Kidney capillary endothelial cell (primary cell): ENCODE results near the gene MAD1L1.
"Not testable (repeated sequence)": the region's sequence is repeated elsewhere in the genome, so short reads cannot be mapped to it uniquely, and the experiment has no call there.

Experiments used
- DNase-seq: peaks from one replicate; pipeline ENCODE4 v3.0.0-alpha.2; 2018; ENCODE audit warnings: low spot score

MAD1L1 gene

DNA sequence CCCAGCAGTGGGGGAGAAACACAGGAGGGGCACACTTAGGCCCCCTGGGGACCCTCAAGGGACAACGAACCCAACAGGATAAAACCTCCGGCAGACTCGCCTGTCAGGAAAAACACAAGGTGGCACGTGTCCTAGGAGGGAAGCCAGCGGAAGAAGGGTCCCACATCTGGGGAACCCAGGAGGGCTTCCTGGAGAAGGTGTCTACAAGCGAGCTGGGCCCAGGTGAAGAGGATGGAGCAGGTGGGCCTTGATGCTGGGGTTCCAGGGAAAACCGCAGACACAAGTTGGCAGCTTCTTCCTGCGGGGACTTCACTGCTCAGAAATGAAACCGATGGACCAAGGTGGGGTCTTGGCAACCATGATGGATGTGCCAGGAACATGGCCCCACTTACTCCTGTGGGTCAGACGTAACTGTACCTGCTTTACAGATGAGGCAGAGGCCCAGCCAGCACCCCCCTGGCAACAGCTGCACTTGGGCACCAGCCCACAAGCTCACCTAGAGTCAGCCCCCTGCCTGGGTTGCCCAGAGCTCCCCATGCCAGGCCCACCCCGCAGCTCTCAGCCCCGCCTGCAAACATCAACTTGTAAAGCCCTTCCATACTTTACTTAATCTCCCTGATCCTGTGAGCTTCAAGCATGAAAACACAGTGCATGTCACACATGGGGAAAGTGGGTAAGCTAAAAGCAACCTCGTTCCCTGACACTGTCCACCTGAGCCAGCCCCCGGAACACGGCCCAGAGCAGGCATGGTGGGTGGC is 337.7 kb downstream of the MAD1L1 start:
- DNase-seq, result no peak

DNA sequence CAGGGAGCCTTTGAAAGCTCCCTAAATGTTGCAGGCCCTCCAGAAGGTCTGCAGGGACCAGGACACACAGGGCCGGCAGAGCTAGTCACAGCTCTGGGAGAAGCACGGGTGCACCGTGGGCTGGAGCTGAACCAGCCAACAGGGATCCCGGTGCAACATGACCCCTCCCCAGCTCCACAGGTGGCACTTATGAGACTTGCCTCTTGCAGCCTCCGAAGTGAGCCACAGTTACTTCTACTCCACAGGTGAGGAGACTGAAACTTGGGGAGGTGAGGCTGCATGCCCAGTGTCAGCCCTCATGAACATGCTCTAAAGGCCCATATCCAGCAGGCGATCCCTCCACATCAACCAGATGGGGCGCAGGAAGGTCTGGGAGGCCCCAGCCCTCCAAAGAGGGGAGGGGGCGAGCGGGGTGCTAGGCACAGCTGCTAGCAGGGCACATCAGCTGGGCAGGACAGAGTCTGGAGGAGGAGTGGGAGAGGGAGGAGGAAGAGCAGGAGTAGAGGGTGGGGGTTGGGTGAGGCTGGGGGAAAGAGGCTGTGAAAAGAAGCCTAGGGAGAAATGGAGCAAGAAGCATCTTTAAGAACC is 338.3 kb downstream of the MAD1L1 start:
- no peak for DNase-seq

DNA sequence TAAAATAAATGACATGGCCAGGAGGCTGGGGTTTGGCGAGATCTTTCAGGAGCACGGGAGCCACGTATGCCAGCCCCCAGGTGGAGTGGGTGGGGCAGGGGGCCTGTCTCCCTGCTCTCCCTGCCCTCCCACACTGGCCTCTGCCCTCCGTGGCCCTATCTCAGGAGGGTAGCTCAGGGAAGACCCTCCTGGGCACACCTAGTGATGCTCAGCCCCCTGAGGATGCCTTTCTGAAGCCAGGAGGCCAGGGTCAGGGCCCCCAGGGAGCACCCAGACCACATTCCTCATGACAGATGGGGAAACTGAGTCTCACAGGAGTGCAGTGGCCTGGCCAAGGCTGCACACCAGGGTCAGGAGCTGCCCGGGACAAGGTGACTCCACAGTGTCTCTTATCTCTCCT is 339.3 kb downstream of the MAD1L1 start:
- no peak for DNase-seq

DNA sequence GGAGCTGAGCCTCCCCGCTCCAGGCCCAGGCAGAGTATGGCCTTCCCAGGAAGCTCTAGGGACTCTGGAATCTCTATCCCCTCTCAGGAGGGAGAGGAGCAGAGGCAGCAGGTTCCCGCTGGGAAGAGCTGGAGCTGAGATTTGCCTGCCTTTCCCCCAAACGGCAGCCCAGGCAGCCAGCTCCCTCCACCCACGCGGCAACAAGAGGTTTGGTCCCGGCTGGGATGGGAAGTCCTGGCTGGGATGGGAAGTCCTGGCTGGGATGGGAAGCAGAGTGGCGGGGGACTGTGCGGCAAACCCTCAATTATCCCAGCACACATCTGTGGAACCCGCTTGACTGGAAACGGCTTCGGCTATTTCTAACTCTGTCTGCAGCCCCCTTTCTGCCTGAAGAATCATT is 339.7 kb downstream of the MAD1L1 start:
- DNase-seq, result no peak

DNA sequence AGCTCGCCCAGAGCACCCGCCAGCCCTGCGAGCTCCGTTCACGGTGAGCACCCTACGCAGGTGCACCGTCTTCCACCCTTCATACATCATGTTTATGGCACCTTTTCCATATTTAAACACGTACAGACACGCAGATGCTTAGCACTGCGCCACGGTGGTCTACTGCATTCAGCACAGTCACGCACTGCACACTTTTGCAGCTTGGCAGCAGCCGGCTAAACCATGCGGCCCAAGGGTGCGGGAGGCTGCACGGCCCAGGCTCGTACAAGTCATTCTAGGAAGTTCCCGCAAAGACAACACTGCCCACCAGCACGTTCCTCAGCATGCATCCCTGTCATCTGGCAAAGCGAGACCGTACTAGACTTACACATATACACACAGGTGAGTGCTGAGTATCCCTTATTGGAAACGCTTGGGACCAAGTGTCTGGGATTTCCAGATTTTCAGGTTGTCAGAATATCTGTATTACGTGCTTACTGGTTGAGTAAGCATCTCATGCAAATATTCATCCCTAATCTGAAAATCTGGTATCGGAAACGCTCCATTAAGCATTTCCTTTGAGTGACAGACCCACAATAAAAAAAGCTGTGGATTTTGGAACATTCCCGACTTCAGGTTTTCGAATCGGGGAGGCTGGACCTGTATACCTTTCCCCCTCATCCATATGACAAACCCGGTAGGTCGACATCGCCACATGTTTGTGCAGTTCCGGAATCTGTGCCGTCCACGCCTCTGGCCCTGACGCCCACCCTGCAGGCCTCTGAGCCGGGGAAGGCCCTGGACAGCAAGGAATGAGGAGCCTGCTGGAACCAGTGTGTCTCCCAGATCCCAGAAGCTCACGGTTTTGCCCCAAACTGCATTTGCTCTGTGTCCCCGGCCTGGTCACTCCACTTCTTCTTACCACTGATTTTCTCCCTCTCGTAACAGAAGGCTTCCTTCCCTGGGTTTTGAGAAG is 340.5 kb downstream of the MAD1L1 start:
- DNase-seq, result no peak

DNA sequence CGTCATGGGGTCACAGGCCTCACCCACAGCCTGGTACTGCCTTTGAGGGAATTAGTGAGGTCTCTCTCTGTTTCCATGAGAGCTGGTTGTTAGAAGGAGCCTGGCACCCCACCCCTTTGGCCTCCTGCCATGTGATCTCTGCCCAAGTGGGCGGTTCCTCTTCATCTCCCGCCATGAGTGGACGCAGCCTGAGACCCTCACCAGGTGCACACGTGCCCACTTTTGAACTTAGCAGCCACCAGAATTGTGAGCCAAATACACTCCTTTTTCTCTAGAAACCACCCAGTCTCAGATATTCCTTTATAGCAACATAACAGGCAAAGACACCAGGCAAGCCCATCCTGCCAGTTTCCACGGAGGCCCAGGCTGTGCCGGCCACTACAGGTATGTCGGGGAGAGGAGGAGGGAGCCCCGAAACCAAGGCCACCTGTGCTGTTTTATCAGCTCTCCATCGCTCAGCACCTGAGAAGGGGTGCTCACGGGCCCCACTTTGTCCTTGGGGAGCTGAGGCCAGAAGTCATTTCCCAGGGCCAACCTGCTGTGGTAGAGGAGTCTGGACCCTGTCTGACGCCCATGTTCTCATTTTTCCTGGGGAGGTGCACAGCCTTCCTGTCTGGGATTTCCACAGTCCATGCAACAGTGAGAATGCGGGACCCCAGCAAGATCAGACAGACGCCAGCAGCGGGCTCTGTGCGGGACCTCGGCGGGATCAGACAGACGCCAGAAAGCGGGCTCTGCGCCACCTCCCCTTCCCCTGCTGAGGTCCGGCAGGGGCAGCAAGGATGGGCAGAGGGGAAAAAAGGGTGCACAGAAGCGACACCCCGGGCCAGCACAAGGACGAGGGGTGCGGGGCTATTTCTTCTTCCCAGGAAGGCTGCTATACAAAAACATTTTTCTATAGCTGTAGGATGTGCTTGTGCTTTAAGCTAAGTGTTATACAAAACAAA is 342.2 kb downstream of the MAD1L1 start:
- no peak for DNase-seq

DNA sequence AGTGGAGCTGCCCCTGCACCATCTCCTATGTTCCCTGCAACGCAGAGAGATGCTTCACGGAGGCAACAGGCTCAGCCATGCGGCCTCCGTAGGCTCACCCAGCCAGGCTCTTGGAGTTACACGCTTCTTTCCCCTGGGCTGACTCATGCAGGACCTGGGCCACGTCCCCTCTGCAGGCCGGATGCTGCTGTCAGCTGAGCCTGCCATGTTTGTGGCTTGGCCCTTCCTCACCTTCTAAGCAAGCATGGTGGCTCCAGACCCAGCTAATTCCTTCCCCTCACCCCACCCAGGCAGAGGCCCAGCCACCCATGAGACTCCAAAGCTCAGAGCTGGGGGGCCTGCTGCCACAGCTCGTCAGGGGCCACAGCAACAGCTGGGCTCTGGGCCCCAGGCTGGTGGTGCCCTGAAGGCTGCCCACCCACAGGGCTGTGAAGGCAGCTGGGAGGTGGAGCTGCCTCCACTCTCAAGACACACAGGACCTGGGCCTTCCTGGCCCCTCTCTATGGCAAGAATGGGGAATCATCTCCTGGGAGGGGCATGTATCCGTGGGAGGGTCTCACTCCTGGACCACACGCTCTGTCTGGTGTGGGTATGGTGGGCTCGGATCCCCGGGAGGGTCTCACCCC is 343.1 kb downstream of the MAD1L1 start:
- no peak for DNase-seq

DNA sequence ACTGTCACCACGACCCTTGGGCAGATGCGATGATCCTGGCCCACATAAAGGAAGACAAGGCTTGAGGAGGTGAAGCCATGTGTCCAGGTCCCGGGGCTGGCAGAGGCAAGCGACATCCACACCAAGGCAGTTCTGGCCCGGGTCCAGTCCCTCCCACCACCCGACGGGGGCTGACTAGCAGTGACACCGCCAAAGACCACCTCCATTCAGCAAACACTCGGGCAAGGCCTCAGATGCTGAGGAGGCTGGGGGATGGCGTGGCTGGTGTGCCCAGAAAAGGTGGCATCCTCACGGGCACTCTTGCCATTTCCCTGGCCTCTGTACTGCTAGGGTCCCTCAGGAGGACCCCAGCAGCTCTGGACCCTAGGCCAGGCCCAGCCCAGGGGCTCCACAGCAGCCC is 343.7 kb downstream of the MAD1L1 start:
- DNase-seq, result no peak

DNA sequence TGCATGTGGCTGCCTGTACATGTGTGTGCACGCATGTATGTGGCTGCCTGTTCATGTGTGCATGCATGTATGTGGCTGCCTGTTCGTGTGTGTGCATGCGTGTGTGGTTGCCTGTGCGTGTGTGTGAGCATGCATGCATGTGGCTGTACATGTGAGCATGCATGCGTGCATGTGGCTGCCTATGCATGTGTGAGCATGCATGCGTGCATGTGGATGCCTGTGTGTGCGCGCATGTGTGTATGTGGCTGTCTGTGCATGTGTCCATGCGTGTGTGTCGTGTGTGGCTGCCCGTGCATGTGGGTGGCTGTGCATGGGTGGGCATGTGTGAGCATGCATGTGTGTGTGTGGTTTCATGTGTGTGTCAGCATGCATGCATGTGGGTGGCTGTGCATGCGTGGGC is 344.3 kb downstream of the MAD1L1 start:
- no peak for DNase-seq

DNA sequence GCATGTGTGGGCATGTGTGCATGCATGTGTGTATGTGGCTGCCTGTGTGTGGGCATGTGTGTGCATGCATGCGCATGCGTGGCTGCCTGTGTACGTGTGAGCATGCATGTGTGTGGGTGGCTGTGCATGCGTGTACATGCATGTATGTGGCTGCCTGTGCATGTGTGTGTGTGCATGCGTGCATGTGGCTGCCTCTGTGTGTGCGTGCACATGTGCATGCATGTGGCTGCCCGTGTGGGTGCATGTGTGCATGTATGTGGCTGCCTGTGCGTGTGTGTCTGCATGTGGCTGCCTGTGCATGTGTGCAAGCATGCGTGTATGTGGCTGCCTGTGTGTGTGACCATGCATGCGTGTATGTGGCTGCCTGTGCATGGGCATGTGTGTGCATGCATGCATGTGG is 345.5 kb downstream of the MAD1L1 start:
- DNase-seq, result no peak

DNA sequence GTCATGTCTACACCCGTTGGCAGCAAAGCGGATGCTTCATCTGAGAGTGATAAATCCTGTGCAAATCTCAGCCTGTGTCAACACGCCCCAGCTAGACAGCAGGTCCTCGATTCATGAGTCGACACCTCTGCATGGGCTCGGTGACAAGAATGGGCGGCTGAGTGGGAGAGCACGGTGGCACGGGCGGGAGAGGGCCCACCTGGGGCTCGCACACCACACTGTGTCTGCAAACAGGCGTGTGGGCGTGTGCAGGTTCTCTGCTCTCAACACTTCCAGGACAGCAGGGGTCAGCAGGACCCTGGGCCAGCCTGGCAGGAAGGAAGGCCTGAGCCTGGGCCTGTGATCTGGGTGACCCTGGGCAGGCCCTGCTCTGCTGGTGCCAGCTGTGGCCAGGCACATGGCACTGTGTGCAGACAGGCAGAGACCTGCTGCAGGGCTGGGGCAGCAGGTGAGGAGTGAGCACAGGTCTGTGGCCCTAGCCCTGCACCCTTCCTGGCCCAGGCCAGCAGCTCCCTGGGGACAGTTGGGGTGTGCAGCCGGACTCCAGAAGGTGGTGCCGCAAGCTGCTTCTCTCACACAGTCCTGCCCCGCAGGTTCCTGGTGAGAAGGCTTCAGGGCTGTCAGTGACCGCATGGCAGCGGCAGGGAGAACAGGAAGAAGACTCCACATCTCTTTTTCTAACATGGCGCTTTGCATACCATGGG is 346.2 kb downstream of the MAD1L1 start:
- no peak for DNase-seq

DNA sequence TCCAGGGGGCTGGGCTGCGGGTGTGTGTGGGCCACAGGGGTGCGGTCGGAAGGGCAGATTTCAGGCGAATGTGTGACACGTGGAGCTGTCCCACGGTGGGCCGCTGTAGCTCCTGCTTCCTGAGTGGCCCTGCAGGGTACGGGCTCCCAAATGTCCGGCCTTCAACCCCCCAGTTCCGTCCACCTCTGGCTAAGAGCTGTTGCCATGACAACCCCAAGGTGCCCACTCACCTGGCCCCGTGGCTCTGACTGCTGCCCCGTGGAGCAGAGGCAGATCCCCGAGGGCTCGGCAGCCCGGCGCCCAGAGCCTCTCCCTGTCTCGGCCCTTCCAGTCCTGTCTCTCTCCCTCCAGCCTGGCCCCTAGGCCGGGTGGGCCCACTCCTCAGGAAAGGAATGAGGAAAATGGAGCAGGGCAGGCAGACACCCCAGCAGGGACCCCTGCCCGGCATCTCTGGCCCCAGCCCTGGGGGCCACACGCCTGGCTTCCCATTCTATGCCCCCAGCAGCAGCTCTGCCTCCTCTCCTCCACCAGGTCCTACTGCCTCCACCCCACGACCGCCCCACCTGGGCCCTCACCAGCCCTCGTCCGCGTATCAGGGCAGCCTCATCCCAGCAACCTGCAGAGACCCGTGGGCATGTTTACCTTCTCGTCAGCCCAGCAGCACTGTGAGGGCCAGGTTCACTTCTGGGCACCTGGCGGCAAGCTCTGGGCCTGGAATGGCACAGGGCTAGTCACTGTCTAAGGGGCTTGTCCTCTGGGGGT is 347.1 kb downstream of the MAD1L1 start:
- DNase-seq, result no peak

DNA sequence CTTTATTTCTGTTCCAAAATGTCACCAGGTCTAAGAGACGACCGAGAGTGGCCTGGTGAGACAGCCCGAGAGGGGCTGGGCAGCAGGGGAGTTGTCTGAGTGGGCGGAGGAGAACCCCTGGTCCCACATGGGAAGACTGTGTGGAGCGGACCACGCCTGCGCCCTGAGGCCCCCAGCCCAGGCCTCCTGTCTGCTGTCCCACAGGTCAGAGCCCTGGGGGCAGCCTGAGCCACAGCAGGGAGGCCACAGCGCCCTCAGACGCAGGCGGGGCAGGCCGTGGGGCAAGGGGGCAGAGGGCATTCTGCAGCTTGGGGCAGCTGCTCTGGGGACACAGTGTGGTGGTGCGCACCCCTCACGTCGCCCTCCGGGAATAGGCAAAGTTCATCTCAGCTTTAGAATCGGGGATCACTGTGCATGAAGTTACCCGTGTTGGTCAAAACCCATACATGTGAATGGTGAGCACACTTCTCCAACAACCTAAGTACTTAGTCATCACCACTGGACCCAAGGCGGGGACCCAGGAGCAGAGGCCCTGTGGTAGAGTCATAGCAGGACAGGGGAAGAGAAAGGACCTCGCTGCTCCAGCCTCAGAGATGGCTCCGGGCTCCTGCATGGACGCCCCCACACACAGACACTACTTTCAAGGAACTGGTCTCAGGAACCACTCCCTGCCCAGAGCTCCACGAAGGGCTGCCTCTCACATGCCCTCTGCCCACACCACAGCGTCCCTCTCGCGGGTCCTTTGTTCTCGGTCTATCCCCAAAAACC is 348.0 kb downstream of the MAD1L1 start:
- DNase-seq, result no peak

DNA sequence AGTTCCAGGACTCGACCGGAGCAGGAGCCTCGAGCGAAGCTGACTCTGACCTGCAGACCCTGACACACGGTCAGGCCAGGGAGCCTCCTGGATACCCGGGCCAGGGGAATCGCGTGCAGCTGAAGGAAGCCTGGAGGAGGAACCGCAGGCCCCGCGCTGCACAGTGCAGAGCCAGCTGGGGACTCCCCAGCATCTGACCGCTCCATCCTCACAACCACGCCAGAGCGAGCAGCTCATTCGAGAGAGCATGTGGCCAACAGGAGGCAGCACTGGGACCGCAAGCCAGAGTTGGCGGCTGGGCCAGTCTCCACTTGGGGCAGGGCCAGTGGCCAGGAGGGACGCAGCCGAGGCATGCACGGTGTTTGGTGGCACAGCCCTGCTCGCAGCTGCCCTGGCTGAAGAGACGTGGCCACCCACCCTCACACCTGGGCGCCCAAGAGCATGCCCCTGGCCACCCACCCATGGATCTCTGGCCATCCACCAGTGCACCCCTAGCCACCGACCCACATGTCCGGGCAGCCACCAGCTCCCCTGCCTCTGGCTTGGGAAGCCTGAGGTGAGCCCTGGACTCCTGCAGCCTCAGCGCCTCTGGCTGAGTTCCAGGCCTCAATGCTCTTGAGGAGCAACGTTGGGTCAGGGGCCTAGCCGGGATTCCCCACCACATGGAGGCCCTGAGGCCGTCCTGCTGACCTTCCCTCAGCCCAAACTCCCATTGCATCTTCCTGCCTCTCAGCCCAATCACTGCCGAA is 348.7 kb downstream of the MAD1L1 start:
- DNase-seq, result no peak

DNA sequence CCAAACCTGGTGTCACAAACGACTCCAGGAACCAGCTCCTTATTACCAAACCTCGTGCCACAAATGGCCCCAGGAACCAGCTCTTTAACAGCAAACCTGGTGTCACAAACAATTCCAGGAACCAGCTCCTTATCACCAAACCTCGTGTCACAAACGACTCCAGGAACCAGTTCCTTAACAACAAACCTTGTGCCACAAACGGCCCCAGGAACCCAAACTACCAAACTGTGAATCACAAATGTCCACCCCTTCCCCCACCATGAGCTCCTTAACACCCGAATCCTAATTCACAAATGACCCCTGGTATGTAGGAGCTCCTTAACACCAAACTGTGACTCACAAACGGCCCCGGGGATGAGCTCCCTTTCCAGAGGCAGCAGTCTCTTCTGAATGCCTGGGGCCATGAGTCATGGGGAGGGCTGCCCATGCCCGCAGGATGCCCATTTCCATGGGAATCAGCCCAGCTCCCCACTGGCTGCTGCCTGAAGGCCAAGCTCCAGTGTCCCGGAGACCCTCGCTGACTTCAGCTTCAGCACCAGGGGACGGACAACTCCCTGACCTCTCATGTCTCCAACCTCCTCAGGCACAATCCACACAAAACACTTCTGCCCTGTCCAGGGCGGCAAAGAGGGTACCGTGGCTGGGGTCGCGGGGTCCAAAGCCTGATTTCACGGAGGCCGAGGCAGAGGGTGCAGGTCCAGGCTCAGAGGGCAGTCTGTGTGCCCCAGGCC is 349.5 kb downstream of the MAD1L1 start:
- peak; percentile 69 for DNase-seq

DNA sequence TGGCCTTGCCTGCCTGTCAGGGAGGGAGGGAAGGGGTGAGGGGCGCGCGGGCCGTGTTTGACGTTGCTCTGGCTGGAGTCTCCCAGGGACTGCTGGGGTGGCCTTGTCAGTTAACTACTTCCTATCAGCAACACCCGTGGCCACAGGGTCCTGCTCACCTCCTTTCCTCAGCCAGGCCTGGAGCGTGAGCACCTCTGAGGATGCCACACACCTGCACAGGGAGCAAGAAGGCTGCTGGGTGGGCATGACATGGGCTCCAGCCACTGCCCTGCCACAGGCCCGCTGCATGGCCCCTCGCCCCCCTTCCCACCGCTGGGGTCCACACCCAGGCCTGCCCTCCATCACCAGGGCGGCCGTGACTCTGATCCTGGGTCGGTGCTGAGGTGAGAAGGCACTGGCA is 350.3 kb downstream of the MAD1L1 start:
- DNase-seq, result no peak

DNA sequence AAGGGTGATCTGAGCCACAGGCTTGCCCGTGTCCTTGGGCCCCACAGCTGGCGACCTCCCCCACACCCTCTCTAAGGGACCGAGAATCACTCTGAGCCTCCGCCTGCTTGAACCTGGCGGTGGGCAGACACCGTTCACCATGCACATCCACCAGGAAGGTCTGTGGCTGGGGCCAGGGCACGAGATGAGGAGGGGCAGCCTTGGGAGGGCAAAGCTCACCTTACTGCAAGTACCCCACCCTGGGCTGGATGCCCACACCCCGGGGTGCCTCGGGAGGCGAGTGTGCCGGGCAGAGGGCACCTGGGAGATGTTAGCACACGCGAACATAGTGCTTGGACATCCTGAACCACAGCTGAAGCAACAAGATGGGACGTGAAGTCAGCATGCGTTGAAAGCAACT is 350.8 kb downstream of the MAD1L1 start:
- DNase-seq, result no peak

DNA sequence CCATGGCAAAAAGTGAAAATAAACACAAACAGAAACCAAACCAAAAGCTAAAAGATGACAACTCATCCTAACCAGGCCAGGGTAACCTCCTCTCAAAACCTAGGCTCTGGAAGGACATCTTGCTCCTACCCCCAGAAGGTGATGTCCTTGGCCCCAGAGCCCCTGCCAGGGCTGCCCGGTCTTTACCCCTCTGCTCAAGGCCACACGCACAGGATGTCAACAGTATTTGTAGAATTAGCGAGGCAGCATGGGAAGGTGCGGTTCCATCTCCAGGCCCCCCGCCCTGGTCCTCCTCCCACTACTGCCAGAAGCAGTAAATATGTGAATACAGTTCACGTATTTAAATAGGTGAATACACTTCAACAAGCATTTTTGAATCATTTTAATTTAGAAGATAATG is 356.1 kb downstream of the MAD1L1 start:
- DNase-seq, result not testable (repeated sequence)
